Stimulated activated CD8-positive, alpha-beta memory T cell treated with anti-CD3 and anti-CD28 coated beads, Interleukin-7, amount 100 ng/mL, for 1 hour (primary cell): ENCODE measurements around the gene DENND1A.
"Not testable (repeated sequence)": the region's sequence is repeated elsewhere in the genome, so short reads cannot be mapped to it uniquely, and the experiment has no call there.

ENCODE experiments used
- DNase-seq, 2 donors: peaks; one replicate each; pipeline ENCODE4 v3.0.0-alpha.2; 2020; ENCODE audit warnings: low read depth in 2 of 2

DENND1A gene

GRCh38 chr9:123654994-123655637 lies 274.8 kb downstream of the DENND1A start:
- no peak for DNase-seq

- DNase-seq: no peak
These were observed 275.5 kb downstream of the DENND1A start for GRCh38 chr9:123654218-123654993.

- DNase-seq: no peak
These were observed 277.5 kb downstream of the DENND1A start for GRCh38 chr9:123652416-123652815.

GRCh38 chr9:123651871-123652270 lies 278.1 kb downstream of the DENND1A start:
- DNase-seq: no peak

- DNase-seq: no peak
These were observed 278.7 kb downstream of the DENND1A start for GRCh38 chr9:123651273-123651672.

GRCh38 chr9:123649909-123650308 lies 280.0 kb downstream of the DENND1A start:
- DNase-seq: no peak

GRCh38 chr9:123647145-123647544 lies 282.8 kb downstream of the DENND1A start:
- no peak for DNase-seq

GRCh38 chr9:123645762-123646161 lies 284.2 kb downstream of the DENND1A start:
- no peak for DNase-seq

- DNase-seq: no peak
These were observed 284.8 kb downstream of the DENND1A start for GRCh38 chr9:123645126-123645525.

GRCh38 chr9:123643518-123643917 lies 286.4 kb downstream of the DENND1A start:
- DNase-seq: no peak

- no peak for DNase-seq
These were observed 287.3 kb downstream of the DENND1A start for GRCh38 chr9:123642291-123643278.

GRCh38 chr9:123640792-123641222 lies 289.1 kb downstream of the DENND1A start:
- no peak for DNase-seq

GRCh38 chr9:123639743-123640142 lies 290.2 kb downstream of the DENND1A start:
- no peak for DNase-seq

GRCh38 chr9:123637945-123638634 lies 291.8 kb downstream of the DENND1A start:
- DNase-seq: no peak

- no peak for DNase-seq
These were observed 292.4 kb downstream of the DENND1A start for GRCh38 chr9:123637606-123637944.

GRCh38 chr9:123636805-123637204 lies 293.1 kb downstream of the DENND1A start:
- DNase-seq: not testable (repeated sequence)

- DNase-seq: no peak
These were observed 298.1 kb downstream of the DENND1A start for GRCh38 chr9:123631862-123632261.

GRCh38 chr9:123630233-123630632 lies 299.7 kb downstream of the DENND1A start:
- no peak for DNase-seq

GRCh38 chr9:123629531-123629930 lies 300.4 kb downstream of the DENND1A start:
- no peak for DNase-seq

GRCh38 chr9:123622711-123623241 lies 307.1 kb downstream of the DENND1A start:
- DNase-seq: no peak

GRCh38 chr9:123620239-123620638 lies 309.7 kb downstream of the DENND1A start:
- DNase-seq: no peak
